PC-9 (cell line): Measurements from ENCODE around the gene KIAA1217. TPM values are rescaled to one million over a fixed set of nuclear protein-coding genes. Genes with fewer than 3 reads are reported as not detected.
A peak's percentile ranks its signal among the peaks of the same experiment; 100 is the strongest.

ENCODE experiments used
- BruUV-seq: library from RNA; stranded (reverse); fragments of 400-500 nt; replicated peaks from 2 replicates; lab custom pipeline; 2021; lab: Mats Ljungman, UMichigan
- CTCF ChIA-PET: fragments of 300-600 bp; sonication (Branson Sonifier 250); formaldehyde crosslinking; loops from one replicate; lab custom pipeline; 2022; ENCODE audit warnings: antibody characterized with exemption; lab: Charles Lee
- POLR2A ChIA-PET: fragments of 300-600 bp; sonication (Branson Sonifier 250); formaldehyde crosslinking; loops from one replicate; lab custom pipeline; 2022; ENCODE audit warnings: antibody characterized with exemption; ENCODE audit not compliant: unreplicated experiment; lab: Charles Lee
- DNase-seq, 2 experiments: peaks; one replicate each; pipeline versions ENCODE4 v3.0.0 to v3.0.0-alpha.2; 2015 to 2022; ENCODE audit warnings: mixed read lengths in 1 of 2
- H2AFZ ChIP-seq: fragments of 200-600 bp; sonication (generic); 2 replicates; pipeline ENCODE4 v1.8.1; 2017; ENCODE audit warnings: antibody characterized with exemption
- H3F3A ChIP-seq: fragments of 200-600 bp; sonication (generic); 2 replicates; pipeline ENCODE4 v1.8.1; 2017; ENCODE audit warnings: antibody characterized with exemption, mild to moderate bottlenecking, low read depth; ENCODE audit not compliant: insufficient read depth
- H3K27ac ChIP-seq: fragments of 200-600 bp; sonication (generic); 2 replicates; pipeline ENCODE4 v1.6.1; 2016; ENCODE audit warnings: mixed run types
- H3K27me3 ChIP-seq: fragments of 200-600 bp; sonication (generic); 2 replicates; pipeline ENCODE4 v1.6.1; 2016; ENCODE audit warnings: low read depth, mixed run types; ENCODE audit not compliant: insufficient read depth
- H3K36me3 ChIP-seq: fragments of 200-600 bp; sonication (generic); 2 replicates; pipeline ENCODE4 v1.6.1; 2016; ENCODE audit warnings: low read depth, mixed run types
- H3K4me1 ChIP-seq: fragments of 200-600 bp; sonication (generic); replicated peaks from 2 replicates; pipeline ENCODE4 v1.6.1; 2016; ENCODE audit warnings: mixed run types; ENCODE audit not compliant: insufficient read depth
- H3K4me2 ChIP-seq: fragments of 200-600 bp; sonication (generic); 2 replicates; pipeline ENCODE4 v1.6.1; 2017; ENCODE audit warnings: mixed run types
- H3K4me3 ChIP-seq: fragments of 200-600 bp; sonication (generic); 2 replicates; pipeline ENCODE4 v1.6.1; 2016; ENCODE audit warnings: mixed run types
- H3K79me2 ChIP-seq: fragments of 200-600 bp; sonication (generic); 2 replicates; pipeline ENCODE4 v1.6.1; 2017; ENCODE audit warnings: low read depth, mixed run types
- H3K9me2 ChIP-seq: fragments of 200-600 bp; sonication (generic); 2 replicates; pipeline ENCODE4 v1.8.1; 2017; ENCODE audit warnings: mild to moderate bottlenecking; ENCODE audit not compliant: insufficient read depth
- H3K9me3 ChIP-seq: fragments of 200-600 bp; sonication (generic); 2 replicates; pipeline ENCODE4 v1.8.1; 2016; ENCODE audit warnings: low read depth; ENCODE audit not compliant: insufficient read depth
- H4K20me1 ChIP-seq: fragments of 200-600 bp; sonication (generic); 2 replicates; pipeline ENCODE4 v1.8.1; 2017; ENCODE audit not compliant: insufficient read depth
- CTCF ChIP-seq: fragments of 200-600 bp; sonication (generic); conservative IDR thresholded peaks from 2 replicates; pipeline ENCODE4 v1.6.1; 2017; ENCODE audit warnings: mixed run types, antibody characterized with exemption, mild to moderate bottlenecking, moderate library complexity
- EZH2 ChIP-seq: fragments of 200-600 bp; sonication (generic); IDR thresholded peaks from 2 replicates; pipeline ENCODE4 v1.8.0; 2017; ENCODE audit warnings: antibody characterized with exemption, low read depth
- intact Hi-C: fragments of 100-400 bp; cut with micrococcal nuclease; formaldehyde crosslinking; loops from one replicate; pipeline ENCODE4 v1.10.0; 2022; ENCODE audit not compliant: unreplicated experiment
- total RNA-seq: library from RNA; stranded (reverse); gene quantifications from 2 replicates; pipeline ENCODE4 v1.2.3, GENCODE V29; 2021

Gene KIAA1217
- total RNA-seq, 1 experiment from 2014 or later = 41.1 TPM

GRCh38 chr10:24341371-24341770, 132.4 kb downstream of the KIAA1217 start:
- Histone ChIP-seq H3K9me3 (no peaks in the 10 kb centered on the region), H2AFZ (no peak overlapping the region), H3K36me3 (no peaks in the 10 kb centered on the region), H3K27me3 (no peaks in the 10 kb centered on the region), H3F3A (peaks cover 8% of the 10 kb centered on the region; the same call in 1 of the 2 replicates), H3K4me2 (no peak overlapping the region), H3K4me1 (peaks cover 22% of the 10 kb centered on the region), H3K4me3 (no peak overlapping the region), H4K20me1 (no peaks in the 10 kb centered on the region), H3K79me2 (no peaks in the 10 kb centered on the region), H3K27ac (no peak overlapping the region), H3K9me2 (no peaks in the 10 kb centered on the region)
- POLR2A ChIA-PET = no interaction called here
- TF ChIP-seq CTCF (no peak), EZH2 (no peak)
- intact Hi-C loops = loop anchor here (5.0 kb wide), 1 partner anchor 104 kb away; no protein-coding TSS in a partner anchor
- no TSS peak for BruUV-seq
- CTCF ChIA-PET = no interaction called here
- DNase-seq = no peak

- intact Hi-C loops = loop anchor here (5.0 kb wide), 1 partner anchor 105 kb away; no protein-coding TSS in a partner anchor
- Histone ChIP-seq H3K27me3 (no peaks in the 10 kb centered on the region), H3K4me1 (peaks cover 22% of the 10 kb centered on the region), H3K9me3 (no peaks in the 10 kb centered on the region), H3F3A (peaks cover 8% of the 10 kb centered on the region; the same call in 1 of the 2 replicates), H4K20me1 (no peaks in the 10 kb centered on the region), H3K36me3 (no peaks in the 10 kb centered on the region), H2AFZ (no peak overlapping the region), H3K27ac (no peak overlapping the region), H3K4me3 (no peak overlapping the region), H3K4me2 (no peak overlapping the region), H3K79me2 (no peaks in the 10 kb centered on the region), H3K9me2 (no peaks in the 10 kb centered on the region)
- POLR2A ChIA-PET = no interaction called here
- no TSS peak for BruUV-seq
- CTCF ChIA-PET = interaction anchor here (1.2 kb wide), 1 partner anchor 103 kb away, joined by 7 read pairs; no protein-coding TSS in a partner anchor
- DNase-seq = no peak
- TF ChIP-seq EZH2 = no peak
- TF ChIP-seq CTCF = no peak
Observed at GRCh38 chr10:24341897-24342296, 133.0 kb downstream of the KIAA1217 start.

- CTCF ChIA-PET = interaction anchor here (0.7 kb wide), 1 partner anchor 12 kb away, joined by 3 read pairs; no protein-coding TSS in a partner anchor
- BruUV-seq = TSS peak; percentile 82
- TF ChIP-seq CTCF (no peak), EZH2 (no peak)
Observed at GRCh38 chr10:24343686-24344085, 134.7 kb downstream of the KIAA1217 start.

More at GRCh38 chr10:24343686-24344085, 134.7 kb downstream of the KIAA1217 start:
- H3F3A ChIP-seq = peaks cover 8% of the 10 kb centered on the region; the same call in 1 of the 2 replicates
- H3K9me2 ChIP-seq = no peaks in the 10 kb centered on the region
- H3K4me2 ChIP-seq = peak overlapping the region; percentile 48
- POLR2A ChIA-PET = interaction anchor here (0.6 kb wide), 1 partner anchor 50 kb away, joined by 3 read pairs; no protein-coding TSS in a partner anchor
- peak overlapping the region; percentile 47 for H3K27ac ChIP-seq
- DNase-seq = no peak
- peaks cover 22% of the 10 kb centered on the region for H3K4me1 ChIP-seq
- no peaks in the 10 kb centered on the region for H3K36me3 ChIP-seq
- H2AFZ ChIP-seq = no peak overlapping the region
- no peaks in the 10 kb centered on the region for H4K20me1 ChIP-seq
- no peaks in the 10 kb centered on the region for H3K79me2 ChIP-seq
- H3K4me3 ChIP-seq = 0 out of 2 replicates have a peak overlapping the region, but pooled peaks have one; percentile 7
- intact Hi-C loops = loop anchor here (1.0 to 5.0 kb wide), 6 partner anchors 12 to 136 kb away; no protein-coding TSS in a partner anchor
- H3K27me3 ChIP-seq = no peaks in the 10 kb centered on the region
- no peaks in the 10 kb centered on the region for H3K9me3 ChIP-seq
